Measurements from ENCODE around the gene RPS27.
"Not testable (repeated sequence)": the region's sequence is repeated elsewhere in the genome, so short reads cannot be mapped to it uniquely, and the experiment has no call there.

RPS27 gene

GRCh38 chr1:153976819-153977249 is 13.7 kb upstream of the RPS27 start:
- peaks cover 34% of the 10 kb centered on the region for H3K36me3 ChIP-seq (ENCODE audit: control insufficient read depth, insufficient read depth, low read length)
- peak overlapping the region; percentile 87 for H3K9ac ChIP-seq (ENCODE audit: low read length)
- no peaks in the 10 kb centered on the region for H3K27me3 ChIP-seq (ENCODE audit: control insufficient read depth, insufficient read depth, low read length)
- H3K4me1 ChIP-seq (ENCODE audit: control insufficient read depth, insufficient read depth, low read length): peaks cover 2% of the 10 kb centered on the region; the same call in 1 of the 2 replicates
- H3K27ac ChIP-seq (ENCODE audit: low read depth, low read length): peak overlapping the region; percentile 79
- no peaks in the 10 kb centered on the region for H3K9me3 ChIP-seq (ENCODE audit: control insufficient read depth, insufficient read depth, low read depth, low read length)
- peak overlapping the region; percentile 73 for H3K4me3 ChIP-seq (ENCODE audit: low read depth, low read length)

DNA sequence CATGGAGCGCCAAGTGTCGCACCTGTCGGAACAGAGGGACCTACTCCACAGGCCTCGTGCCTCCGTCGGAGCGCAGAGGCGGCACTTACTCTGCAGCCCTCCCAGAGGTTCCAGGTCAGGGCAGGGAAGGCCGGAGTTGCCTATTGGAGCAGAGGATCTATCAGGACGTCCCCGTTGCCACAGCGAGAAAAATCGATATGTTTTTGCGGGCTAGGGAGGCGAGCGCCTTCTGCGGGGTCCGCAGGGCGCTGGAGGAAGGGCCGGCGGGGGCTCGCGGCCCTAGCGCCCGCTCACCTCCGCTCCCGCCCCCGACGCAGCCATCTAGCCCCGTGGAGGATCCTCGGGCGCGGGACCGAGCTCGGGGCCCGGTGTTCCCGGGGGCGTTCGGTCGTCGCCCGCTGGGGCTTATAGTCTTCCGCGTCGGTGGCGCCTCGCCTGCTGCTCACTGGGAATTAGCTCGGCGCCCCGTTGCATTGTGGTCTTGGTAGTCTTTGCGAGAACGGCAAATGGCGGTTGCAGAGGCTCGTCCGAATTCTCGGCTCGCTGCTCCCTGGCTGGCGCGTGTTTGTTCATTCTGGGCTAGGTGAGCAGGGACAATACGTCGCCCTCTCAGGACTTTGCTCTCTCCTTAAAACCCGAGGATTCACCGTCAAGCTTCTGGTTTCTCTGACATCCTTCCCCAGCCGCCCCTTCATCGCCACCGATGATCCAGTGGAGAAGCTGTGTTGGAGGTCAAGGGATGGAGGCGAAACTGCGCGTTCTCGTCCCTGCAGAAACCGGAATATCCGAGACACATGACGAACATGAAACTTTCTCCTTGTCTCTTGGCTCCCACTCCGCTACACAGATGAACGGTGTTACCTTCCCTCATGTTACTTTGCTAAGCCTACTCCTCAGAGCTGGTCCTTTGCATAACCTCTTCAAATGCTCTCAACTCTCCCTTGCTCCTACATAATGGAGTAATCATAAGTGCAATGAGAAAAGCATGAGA is 13.0 kb upstream of the RPS27 start, which contains the start of gene JTB:
TSS of gene JTB (minus strand) at position 425 of the 991 bp plus-strand sequence. CDS start at position 3, 422 bp downstream.
- H3K4me3 ChIP-seq (ENCODE audit: low read depth, low read length): peak within 1 kb of the TSS; percentile 73
- no peaks in the 10 kb centered on the region for H3K9me3 ChIP-seq (ENCODE audit: control insufficient read depth, insufficient read depth, low read depth, low read length)
- H3K36me3 ChIP-seq (ENCODE audit: control insufficient read depth, insufficient read depth, low read length): peaks cover 41% of the 10 kb centered on the region
- H3K27ac ChIP-seq (ENCODE audit: low read depth, low read length): peak within 1 kb of the TSS; percentile 79
- H3K27me3 ChIP-seq (ENCODE audit: control insufficient read depth, insufficient read depth, low read length): no peaks in the 10 kb centered on the region
- H3K9ac ChIP-seq (ENCODE audit: low read length): peak within 1 kb of the TSS; percentile 87
- peaks cover 2% of the 10 kb centered on the region; the same call in 1 of the 2 replicates for H3K4me1 ChIP-seq (ENCODE audit: control insufficient read depth, insufficient read depth, low read length)

DNA sequence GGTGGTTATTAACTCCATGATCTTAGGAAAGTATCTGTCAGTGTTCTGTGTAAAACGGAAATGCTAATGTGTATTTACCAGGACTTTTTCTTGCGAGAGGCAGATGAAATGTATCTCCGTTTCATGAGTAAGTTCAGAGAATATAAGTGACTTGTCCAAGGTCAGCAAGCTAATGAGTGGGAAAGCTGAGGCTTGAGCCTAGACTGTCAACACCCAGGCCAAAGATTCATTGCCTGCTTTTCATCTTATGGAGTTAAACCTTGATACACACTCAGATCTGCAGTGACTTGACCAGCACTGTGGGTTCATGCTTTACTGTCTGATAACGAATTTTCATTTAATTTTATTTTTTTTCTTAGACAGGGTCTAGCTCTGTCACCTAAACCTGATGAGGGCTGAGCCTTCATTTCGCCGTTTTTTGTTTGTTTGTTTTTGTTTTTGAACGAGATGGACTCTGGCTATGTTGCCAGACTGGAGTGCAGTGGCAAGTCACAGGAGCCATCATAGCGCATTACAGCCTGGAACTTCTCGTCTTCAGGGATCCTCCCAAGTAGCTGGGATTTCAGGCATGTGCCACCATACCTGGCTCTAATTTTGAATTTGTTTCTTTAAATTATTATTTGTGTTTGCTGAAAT is 12.2 kb upstream of the RPS27 start:
- no peaks in the 10 kb centered on the region for H3K9me3 ChIP-seq (ENCODE audit: control insufficient read depth, insufficient read depth, low read depth, low read length)
- H3K4me3 ChIP-seq (ENCODE audit: low read depth, low read length): peak overlapping the region; percentile 73
- H3K27ac ChIP-seq (ENCODE audit: low read depth, low read length): no peak overlapping the region
- peak overlapping the region; percentile 87 for H3K9ac ChIP-seq (ENCODE audit: low read length)
- peaks cover 2% of the 10 kb centered on the region; the same call in 1 of the 2 replicates for H3K4me1 ChIP-seq (ENCODE audit: control insufficient read depth, insufficient read depth, low read length)
- peaks cover 42% of the 10 kb centered on the region for H3K36me3 ChIP-seq (ENCODE audit: control insufficient read depth, insufficient read depth, low read length)
- no peaks in the 10 kb centered on the region for H3K27me3 ChIP-seq (ENCODE audit: control insufficient read depth, insufficient read depth, low read length)

DNA sequence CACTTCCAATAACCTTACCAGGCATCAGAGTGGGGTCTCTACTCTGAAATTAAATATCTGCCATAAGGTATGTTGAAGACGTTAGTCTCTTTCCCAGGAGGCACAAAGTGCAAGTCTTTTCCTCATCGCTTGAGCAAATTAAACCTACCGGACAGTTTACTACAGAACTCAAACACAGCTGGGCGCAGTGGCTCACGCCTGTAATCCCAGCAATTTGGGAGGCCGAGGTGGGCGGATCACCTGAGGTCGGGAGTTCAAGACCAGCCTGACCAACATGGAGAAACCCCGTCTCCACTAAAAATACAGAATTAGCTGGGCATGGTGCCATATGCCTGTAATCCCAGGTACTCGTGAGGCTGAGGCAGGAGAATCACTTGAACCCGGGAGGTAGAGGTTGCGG is 11.5 kb upstream of the RPS27 start:
- H3K9ac ChIP-seq (ENCODE audit: low read length); H3K27me3 ChIP-seq (ENCODE audit: control insufficient read depth, insufficient read depth, low read length); H3K4me1 ChIP-seq (ENCODE audit: control insufficient read depth, insufficient read depth, low read length); H3K9me3 ChIP-seq (ENCODE audit: control insufficient read depth, insufficient read depth, low read depth, low read length); H3K27ac ChIP-seq (ENCODE audit: low read depth, low read length); H3K4me3 ChIP-seq (ENCODE audit: low read depth, low read length): not testable (repeated sequence)
- peaks cover 40% of the 10 kb centered on the region for H3K36me3 ChIP-seq (ENCODE audit: control insufficient read depth, insufficient read depth, low read length)

DNA sequence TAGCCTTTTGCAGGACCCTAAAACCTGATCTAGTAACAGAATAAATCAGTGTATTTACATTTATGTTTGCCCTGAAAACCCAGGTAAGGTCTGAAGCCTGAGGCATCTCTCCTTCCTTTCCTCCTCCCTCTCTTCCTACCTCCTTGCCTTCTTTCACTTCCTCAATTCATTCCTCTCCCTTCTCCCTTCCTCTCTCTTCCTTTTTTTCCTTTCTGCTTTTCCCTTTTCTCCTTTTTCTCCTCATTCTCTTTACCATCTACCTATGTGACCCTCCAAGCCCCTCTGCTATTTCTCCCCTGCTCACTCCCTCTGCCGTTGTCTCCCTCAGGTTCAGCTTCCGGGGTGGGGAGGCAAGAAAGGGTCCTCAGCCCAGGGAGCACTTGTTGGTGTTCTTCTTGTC is 8.8 kb upstream of the RPS27 start:
- H3K4me3 ChIP-seq (ENCODE audit: low read depth, low read length); H3K27me3 ChIP-seq (ENCODE audit: control insufficient read depth, insufficient read depth, low read length); H3K9me3 ChIP-seq (ENCODE audit: control insufficient read depth, insufficient read depth, low read depth, low read length); H3K27ac ChIP-seq (ENCODE audit: low read depth, low read length); H3K9ac ChIP-seq (ENCODE audit: low read length): not testable (repeated sequence)
- Histone ChIP-seq H3K36me3 (ENCODE audit: control insufficient read depth, insufficient read depth, low read length) (peaks cover 26% of the 10 kb centered on the region), H3K4me1 (ENCODE audit: control insufficient read depth, insufficient read depth, low read length) (peaks cover 11% of the 10 kb centered on the region)

- peaks cover 26% of the 10 kb centered on the region for H3K36me3 ChIP-seq (ENCODE audit: control insufficient read depth, insufficient read depth, low read length)
- no peak overlapping the region for H3K9ac ChIP-seq (ENCODE audit: low read length)
- no peaks in the 10 kb centered on the region for H3K27me3 ChIP-seq (ENCODE audit: control insufficient read depth, insufficient read depth, low read length)
- H3K4me3 ChIP-seq (ENCODE audit: low read depth, low read length): peak overlapping the region; percentile 87
- H3K9me3 ChIP-seq (ENCODE audit: control insufficient read depth, insufficient read depth, low read depth, low read length): no peaks in the 10 kb centered on the region
- no peak overlapping the region for H3K27ac ChIP-seq (ENCODE audit: low read depth, low read length)
- H3K4me1 ChIP-seq (ENCODE audit: control insufficient read depth, insufficient read depth, low read length): peaks cover 14% of the 10 kb centered on the region
Observed at GRCh38 chr1:153984123-153984894, 6.3 kb upstream of the RPS27 start.

DNA sequence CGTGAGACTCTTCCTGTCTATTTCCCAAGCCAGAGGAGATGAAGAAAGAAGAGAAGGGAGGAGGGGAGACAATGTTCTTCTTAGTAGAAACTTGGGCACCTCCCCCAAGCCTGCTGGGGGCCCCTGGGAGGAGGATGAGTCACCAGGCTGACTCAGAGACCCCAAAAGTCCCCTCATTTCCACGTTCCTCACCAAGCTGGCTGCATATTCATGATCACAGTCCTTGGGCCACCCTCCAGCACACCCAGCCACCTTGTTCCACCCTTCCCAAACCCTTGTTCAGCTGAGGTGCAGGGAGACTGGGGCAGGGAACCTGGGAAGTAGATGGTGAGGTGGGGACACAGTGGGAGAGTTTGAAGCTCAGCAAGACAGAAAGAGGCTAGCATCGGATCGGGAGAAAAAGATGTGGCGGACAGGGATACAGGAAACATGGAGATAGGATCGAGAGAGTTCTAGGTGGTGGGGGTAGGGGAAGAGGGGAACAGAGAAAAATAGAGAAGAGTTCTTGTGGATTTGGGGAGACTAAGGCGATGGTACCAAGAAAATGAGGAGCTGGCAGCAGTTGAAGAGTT is 5.1 kb upstream of the RPS27 start:
- Histone ChIP-seq H3K4me3 (ENCODE audit: low read depth, low read length) (peak overlapping the region; percentile 87), H3K27ac (ENCODE audit: low read depth, low read length) (peak overlapping the region; percentile 86), H3K9ac (ENCODE audit: low read length) (peak overlapping the region; percentile 89)

DNA sequence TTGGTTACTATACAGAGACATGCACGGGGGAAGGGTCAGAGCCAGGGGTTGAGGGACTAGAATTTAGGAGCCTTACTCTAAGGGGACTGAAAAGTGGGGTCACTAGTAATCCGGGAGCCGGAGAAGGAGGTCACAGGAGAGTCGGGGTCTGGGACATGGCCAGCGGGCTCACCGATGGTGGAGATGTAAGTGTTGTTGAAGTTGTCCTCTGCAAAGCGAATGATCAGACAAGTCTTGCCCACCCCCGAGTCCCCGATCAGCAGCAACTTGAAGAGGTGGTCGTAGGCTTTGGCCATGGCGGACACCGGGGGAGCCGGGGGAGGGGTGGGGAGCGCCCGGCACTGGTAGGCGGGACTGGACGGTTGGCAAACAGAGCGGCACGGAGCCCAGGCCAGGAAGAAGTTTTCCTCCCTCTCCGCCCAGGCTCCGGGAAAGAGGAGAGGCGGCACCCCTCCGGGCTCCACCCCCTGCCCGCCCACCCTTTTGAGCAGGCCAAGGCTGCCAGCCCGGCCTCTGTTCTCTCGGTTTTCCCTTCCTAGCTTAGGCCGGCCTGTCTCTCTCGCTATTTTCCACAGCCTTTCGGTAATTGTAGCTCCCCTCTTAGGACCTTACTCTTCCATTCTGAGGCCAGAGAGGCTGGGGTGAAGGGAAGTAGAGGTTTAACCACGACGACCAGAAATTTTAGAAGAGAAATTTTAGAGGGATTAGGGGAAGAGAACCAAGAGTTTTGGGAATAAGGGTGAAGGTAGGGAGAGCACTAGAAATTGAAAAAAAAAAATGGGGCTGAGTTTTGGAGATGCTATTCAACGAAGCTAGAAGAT is 4.4 kb upstream of the RPS27 start, which contains the start of gene RAB13:
TSS of gene RAB13 (minus strand) at position 399 of the 821 bp plus-strand sequence. CDS start at position 296, 103 bp downstream.
- peak within 1 kb of the TSS; percentile 86 for H3K27ac ChIP-seq (ENCODE audit: low read depth, low read length)
- H3K36me3 ChIP-seq (ENCODE audit: control insufficient read depth, insufficient read depth, low read length): peaks cover 28% of the 10 kb centered on the region
- H3K4me3 ChIP-seq (ENCODE audit: low read depth, low read length): peak within 1 kb of the TSS; percentile 87
- H3K27me3 ChIP-seq (ENCODE audit: control insufficient read depth, insufficient read depth, low read length): no peaks in the 10 kb centered on the region
- H3K9me3 ChIP-seq (ENCODE audit: control insufficient read depth, insufficient read depth, low read depth, low read length): no peaks in the 10 kb centered on the region
- peaks cover 14% of the 10 kb centered on the region for H3K4me1 ChIP-seq (ENCODE audit: control insufficient read depth, insufficient read depth, low read length)
- peak within 1 kb of the TSS; percentile 89 for H3K9ac ChIP-seq (ENCODE audit: low read length)

More for the DNA sequence above, 5.1 kb upstream of the RPS27 start:
- no peaks in the 10 kb centered on the region for H3K9me3 ChIP-seq (ENCODE audit: control insufficient read depth, insufficient read depth, low read depth, low read length)
- H3K36me3 ChIP-seq (ENCODE audit: control insufficient read depth, insufficient read depth, low read length): peaks cover 26% of the 10 kb centered on the region
- peaks cover 14% of the 10 kb centered on the region for H3K4me1 ChIP-seq (ENCODE audit: control insufficient read depth, insufficient read depth, low read length)
- no peaks in the 10 kb centered on the region for H3K27me3 ChIP-seq (ENCODE audit: control insufficient read depth, insufficient read depth, low read length)

GRCh38 chr1:153987621-153988020 is 2.9 kb upstream of the RPS27 start:
- Histone ChIP-seq H3K36me3 (ENCODE audit: control insufficient read depth, insufficient read depth, low read length) (peaks cover 31% of the 10 kb centered on the region), H3K4me3 (ENCODE audit: low read depth, low read length) (no peak overlapping the region), H3K9ac (ENCODE audit: low read length) (no peak overlapping the region), H3K4me1 (ENCODE audit: control insufficient read depth, insufficient read depth, low read length) (peaks cover 22% of the 10 kb centered on the region), H3K27ac (ENCODE audit: low read depth, low read length) (no peak overlapping the region), H3K27me3 (ENCODE audit: control insufficient read depth, insufficient read depth, low read length) (no peaks in the 10 kb centered on the region), H3K9me3 (ENCODE audit: control insufficient read depth, insufficient read depth, low read depth, low read length) (no peaks in the 10 kb centered on the region)
